Prostate gland (tissue), 2 donors: ENCODE data around the gene SMIM8.
A peak's percentile ranks its signal among the peaks of the same experiment; 100 is the strongest.

ENCODE experiments used
- POLR2AphosphoS5 ChIP-seq: sonication (generic); formaldehyde crosslinking; IDR thresholded peaks from one replicate; pipeline ENCODE4 v1.6.1; 2017; ENCODE audit warnings: antibody characterized with exemption
- TF ChIP-seq, protein P1 (sequence below), 4 experiments: fragments of 200-600 bp in 2 of 4; fragments of 450-650 bp in 2 of 4; sonication (generic) in 2 of 4; IDR thresholded peaks; 1 replicate in 3 of 4; 2 replicates in 1 of 4; pipeline ENCODE4 v1.5.1; 2016 to 2019; ENCODE audit warnings: antibody characterized with exemption in 4 of 4, mild to moderate bottlenecking in 2 of 4, moderate library complexity in 2 of 4

DNA sequence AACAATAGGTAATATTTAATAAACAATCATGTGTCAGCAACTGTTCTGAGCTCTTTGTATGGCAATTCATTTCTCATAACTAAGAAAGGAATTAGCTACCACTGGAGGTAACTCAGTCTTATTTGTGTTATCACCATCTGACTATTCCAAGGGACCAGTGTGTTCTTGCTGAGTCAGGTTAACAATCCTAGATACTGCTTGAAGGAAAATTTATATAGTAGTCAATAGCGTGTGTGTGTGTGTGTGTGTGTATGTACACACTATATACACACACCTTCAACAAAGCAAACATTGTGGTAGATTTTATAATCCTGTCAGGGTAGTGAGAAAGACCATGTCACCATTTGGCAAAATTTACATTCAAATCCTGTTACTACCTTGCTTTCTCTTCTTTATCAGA lies 45.8 kb upstream of the SMIM8 start:
- TF ChIP-seq POLR2AphosphoS5: peak; percentile 64
- TF ChIP-seq, protein P1, sequence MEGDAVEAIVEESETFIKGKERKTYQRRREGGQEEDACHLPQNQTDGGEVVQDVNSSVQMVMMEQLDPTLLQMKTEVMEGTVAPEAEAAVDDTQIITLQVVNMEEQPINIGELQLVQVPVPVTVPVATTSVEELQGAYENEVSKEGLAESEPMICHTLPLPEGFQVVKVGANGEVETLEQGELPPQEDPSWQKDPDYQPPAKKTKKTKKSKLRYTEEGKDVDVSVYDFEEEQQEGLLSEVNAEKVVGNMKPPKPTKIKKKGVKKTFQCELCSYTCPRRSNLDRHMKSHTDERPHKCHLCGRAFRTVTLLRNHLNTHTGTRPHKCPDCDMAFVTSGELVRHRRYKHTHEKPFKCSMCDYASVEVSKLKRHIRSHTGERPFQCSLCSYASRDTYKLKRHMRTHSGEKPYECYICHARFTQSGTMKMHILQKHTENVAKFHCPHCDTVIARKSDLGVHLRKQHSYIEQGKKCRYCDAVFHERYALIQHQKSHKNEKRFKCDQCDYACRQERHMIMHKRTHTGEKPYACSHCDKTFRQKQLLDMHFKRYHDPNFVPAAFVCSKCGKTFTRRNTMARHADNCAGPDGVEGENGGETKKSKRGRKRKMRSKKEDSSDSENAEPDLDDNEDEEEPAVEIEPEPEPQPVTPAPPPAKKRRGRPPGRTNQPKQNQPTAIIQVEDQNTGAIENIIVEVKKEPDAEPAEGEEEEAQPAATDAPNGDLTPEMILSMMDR (IDR thresholded peaks at IDR 0.05): no peak
